Omental fat pad (tissue), 4 donors: Measurements from ENCODE around the gene TK2. TPM values are rescaled to one million over a fixed set of nuclear protein-coding genes. Genes with fewer than 3 reads are reported as not detected.

ENCODE experiments used
- ATAC-seq: fragments of 150-250 bp; one replicate; pipeline ENCODE4 v1.9.1; 2016; ENCODE audit warnings: mild to moderate bottlenecking, moderate library complexity; ENCODE audit not compliant: low FRiP score
- DNase-seq: peaks from one replicate; pipeline ENCODE4 v3.0.0-alpha.2; 2019; ENCODE audit warnings: low spot score
- total RNA-seq, 4 donors: library from RNA; depleted of rRNA; stranded (reverse); fragments of >200 nt; gene quantifications; one replicate each; pipeline ENCODE4 v1.1.0, GENCODE V29; 2016
- TF ChIP-seq, protein P1 (sequence below), 3 donors: fragments of 450-650 bp; IDR thresholded peaks; one replicate each; pipeline ENCODE4 v1.5.1; 2016 to 2017; ENCODE audit warnings: antibody characterized with exemption in 3 of 3, mild to moderate bottlenecking in 3 of 3, moderate library complexity in 2 of 3

The TK2 gene
- total RNA-seq, 4 donors from 2014 or later = 39.9 to 69.7 (median 56.0) TPM

DNA sequence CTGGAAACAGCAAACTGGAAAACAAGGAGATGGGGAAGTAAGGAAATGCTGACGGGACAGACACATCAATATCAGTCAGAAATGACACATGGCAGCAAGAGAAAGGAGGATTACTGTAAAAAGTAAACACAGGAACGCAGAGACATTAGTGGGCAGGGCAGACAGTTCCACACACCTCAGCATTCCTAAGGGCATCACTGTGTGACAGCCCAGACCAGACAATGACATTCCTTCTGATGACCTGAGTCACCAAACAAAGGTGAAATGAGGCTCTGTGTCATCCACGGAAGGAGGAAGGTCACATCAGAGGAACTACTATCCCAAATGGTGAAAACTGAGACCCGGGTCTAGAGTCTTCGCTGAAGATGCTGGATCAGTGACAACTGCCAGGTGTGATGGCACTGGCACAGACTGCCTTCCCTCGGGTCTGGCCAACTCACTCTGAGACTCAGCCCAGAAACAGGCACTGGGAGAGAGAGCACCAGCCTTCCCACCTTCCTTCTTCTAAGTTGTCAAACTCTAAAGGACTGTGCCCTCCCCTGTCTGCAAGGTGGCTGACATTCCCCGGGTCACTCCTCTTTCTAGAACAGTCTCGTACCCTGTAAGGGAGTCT lies 36.7 kb downstream of the TK2 start:
- TF ChIP-seq, protein P1, sequence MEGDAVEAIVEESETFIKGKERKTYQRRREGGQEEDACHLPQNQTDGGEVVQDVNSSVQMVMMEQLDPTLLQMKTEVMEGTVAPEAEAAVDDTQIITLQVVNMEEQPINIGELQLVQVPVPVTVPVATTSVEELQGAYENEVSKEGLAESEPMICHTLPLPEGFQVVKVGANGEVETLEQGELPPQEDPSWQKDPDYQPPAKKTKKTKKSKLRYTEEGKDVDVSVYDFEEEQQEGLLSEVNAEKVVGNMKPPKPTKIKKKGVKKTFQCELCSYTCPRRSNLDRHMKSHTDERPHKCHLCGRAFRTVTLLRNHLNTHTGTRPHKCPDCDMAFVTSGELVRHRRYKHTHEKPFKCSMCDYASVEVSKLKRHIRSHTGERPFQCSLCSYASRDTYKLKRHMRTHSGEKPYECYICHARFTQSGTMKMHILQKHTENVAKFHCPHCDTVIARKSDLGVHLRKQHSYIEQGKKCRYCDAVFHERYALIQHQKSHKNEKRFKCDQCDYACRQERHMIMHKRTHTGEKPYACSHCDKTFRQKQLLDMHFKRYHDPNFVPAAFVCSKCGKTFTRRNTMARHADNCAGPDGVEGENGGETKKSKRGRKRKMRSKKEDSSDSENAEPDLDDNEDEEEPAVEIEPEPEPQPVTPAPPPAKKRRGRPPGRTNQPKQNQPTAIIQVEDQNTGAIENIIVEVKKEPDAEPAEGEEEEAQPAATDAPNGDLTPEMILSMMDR (IDR thresholded peaks at IDR 0.05) = no peak
- DNase-seq (no peak), ATAC-seq (no peak)

DNA sequence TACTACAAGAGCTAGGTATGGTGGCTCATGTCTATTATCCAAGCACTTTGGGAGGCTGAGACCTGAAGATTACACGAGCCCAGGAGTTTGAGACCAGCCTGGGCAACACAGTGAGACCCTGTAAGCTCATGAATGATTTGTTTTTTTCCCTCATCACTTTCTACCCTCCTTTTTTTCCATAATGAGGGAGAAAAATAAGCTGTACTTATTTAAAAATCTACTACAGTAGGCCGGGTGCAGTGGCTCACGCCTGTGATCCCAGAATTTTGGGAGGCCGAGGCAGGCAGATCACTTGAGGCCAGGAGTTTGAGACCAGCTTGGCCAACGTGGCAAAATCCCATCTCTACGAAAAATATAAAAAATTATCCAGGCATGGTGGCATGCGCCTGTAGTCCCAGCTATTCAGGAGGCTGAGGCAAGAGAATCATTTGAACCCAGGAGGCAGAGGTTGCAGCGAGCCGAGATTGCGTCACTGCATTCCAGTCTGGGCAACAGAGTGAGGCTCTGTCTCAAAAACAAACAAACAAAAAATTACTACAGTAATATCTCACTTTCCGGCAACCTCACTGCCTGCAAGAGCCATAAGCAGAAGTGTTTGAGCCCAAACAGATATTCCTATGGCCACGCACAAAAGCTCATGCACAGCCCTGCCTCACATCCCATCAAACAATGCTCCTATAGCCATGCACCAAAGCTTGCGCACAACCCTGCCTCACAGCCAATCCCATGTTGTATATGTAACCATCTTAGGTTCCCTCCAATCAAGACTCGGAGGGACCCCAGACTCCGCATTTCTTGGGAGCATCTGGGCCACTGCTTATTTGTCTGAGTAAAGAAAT lies 37.4 kb downstream of the TK2 start:
- ATAC-seq = no peak
- DNase-seq = no peak
- TF ChIP-seq, protein P1 (IDR thresholded peaks at IDR 0.05) = no peak

DNA sequence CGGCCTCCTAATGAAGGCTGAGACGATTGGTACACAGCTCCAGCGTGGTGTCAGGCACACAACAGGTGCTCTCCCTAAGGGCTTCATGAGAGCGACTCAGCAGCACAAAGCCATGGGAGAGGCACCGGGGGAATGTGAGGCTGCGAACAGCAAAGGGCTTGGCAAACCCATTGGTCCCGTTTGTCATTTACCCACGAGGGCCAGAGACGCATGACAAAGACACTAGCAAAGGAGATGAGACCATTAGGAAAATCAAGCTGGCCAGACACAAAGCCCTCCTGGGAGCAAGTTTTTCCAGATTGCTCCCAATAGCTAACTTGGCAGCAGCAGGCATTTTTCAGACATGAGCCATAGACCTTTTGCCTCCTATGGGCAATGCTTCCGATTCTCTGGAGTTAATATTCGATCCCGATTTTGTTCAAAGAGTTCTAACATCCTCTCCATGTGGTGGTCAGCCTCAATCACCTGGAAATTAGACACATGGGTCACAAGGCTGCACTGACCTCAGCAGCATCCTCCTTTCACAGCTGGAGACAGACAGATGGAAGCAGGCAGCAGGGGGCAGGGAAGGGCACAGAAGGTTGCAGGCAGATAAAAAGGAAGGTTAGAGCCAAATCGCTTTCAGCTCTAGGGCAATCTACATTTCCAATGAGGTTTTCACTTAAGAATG lies 38.2 kb downstream of the TK2 start:
- TF ChIP-seq, protein P1 (IDR thresholded peaks at IDR 0.05) = no peak
- ATAC-seq (peak; percentile 42), DNase-seq (no peak)

DNA sequence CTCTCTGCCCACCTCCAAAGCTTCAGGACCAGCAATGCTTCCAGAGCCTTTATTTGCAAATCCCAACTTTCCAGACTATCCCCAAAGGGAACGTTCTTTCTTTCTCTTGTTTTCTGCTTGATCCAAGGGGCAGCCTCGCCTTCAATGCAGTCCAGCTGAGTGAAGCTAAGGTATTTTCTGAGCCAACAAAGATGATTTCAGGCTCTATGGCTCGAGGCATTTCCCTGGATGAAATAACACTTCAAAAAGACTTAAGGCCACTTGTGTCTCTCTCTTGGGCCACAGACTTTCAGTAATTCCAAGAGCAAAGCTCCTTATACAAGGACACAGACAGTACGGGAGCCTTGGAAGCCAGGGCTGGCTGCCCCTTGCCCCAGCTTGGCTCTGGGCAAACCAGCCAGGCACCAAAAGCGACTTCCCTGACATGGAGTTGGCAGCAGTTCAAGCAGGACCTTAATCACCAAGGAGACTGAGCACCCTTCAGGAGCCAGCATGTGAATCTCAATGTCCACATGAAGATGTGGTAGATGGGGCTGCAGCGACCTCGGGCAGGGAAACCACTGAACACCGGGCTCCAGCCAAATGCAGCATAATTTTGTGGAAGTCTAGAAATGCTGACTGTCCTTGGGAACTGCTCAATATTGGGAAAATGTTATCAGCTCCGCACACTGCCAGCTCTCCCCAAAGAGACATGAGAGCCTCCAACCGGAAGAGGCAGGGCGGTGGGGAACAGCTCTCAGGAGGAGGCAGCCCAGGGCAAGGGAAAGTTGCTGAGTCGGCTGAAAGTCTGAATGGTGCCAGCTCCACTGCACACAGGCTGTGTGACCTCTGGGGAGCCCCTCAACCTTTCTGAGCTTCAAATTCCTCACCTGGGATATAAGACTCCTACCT lies 39.0 kb downstream of the TK2 start:
- peak; percentile 17 for ATAC-seq
- DNase-seq = no peak
- TF ChIP-seq, protein P1 (IDR thresholded peaks at IDR 0.05) = no peak

DNA sequence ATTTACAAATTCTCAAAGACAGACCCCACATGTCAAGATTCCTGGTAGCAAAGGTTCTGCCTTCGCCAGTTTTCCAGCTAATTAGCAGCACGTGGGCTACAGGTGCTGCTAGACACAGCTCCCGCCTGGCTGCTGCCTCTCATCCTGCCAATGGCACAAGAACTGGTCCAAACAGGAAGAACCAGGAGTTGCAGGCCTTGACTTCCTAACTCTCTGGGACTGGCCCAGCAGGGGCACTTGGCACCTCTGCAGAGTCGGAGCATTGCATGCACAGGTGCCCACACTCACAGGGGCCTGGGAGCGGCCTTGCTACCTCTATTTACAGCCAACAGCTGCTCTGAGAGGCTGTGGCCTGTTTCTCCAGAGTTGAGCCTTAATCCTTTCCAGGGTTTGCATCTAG lies 39.6 kb downstream of the TK2 start:
- TF ChIP-seq, protein P1 (IDR thresholded peaks at IDR 0.05) = no peak
- DNase-seq (no peak), ATAC-seq (no peak)

DNA sequence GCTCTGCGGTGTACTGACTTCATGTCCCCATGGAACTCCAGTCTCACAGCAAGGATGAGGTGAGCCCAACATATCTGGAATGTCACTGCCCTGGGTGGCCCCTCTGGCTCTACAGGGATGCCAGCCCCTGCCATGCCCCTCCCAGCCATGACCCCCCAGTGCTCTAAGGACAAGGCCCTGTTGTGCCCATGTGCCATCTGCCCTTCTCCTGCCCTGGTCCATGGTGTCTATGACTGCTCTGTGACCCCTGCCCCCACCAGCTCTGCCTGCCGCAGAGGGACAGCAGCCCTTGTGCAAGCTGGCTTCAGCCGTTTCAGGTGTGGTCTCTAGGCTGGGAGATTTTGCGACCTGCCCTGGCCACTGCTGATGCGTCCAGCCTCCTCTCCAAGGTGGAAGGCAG lies 40.3 kb downstream of the TK2 start:
- TF ChIP-seq, protein P1 (IDR thresholded peaks at IDR 0.05) = no peak
- DNase-seq (no peak), ATAC-seq (no peak)
